ENCODE data around the gene STMND1. TPM values are rescaled to one million over a fixed set of nuclear protein-coding genes. Genes with fewer than 3 reads are reported as not detected.

STMND1 gene
- total and polyA plus RNA-seq, 2 of the 8 experiments (the other 6 are each of a cell fraction or from before 2014, with no cell fraction given) = not detected

- Histone ChIP-seq H3K23me2 (ENCODE audit: low read depth, low read length) (no peaks in the 10 kb centered on the region), H3K79me2 (ENCODE audit: control insufficient read depth in 1 of 2, insufficient read depth in 2 of 2, low read length in 2 of 2) (no peaks in the 10 kb centered on the region), H2AFZ (ENCODE audit: low read length) (no peak overlapping the region), H3K9me3 (ENCODE audit: insufficient read depth in 2 of 2, low read depth in 1 of 2, low read length in 1 of 2) (no peaks in the 10 kb centered on the region), H3K36me3 (ENCODE audit: control insufficient read depth in 2 of 4, insufficient read depth in 4 of 4, low read length in 3 of 4) (no peaks in the 10 kb centered on the region; a peak in 1 of 8 replicates), H2AK5ac (ENCODE audit: low read depth, low read length) (no peak overlapping the region), H2BK15ac (ENCODE audit: low read length) (no peak overlapping the region), H2BK12ac (ENCODE audit: low read depth, low read length) (no peak overlapping the region), H4K5ac (ENCODE audit: insufficient read length, low read depth, low read length) (no peak overlapping the region), H2BK20ac (ENCODE audit: low read length) (no peak overlapping the region), H3K23ac (ENCODE audit: insufficient read length) (no peak overlapping the region), H3K4me1 (replicated peaks in 1 of 4; ENCODE audit: control insufficient read depth in 3 of 4, insufficient read depth in 4 of 4, low read length in 3 of 4) (no peaks in the 10 kb centered on the region), H3K79me1 (ENCODE audit: low read depth, low read length) (no peaks in the 10 kb centered on the region), H3K27ac (ENCODE audit: low read depth, low read length) (no peak overlapping the region), H4K91ac (replicated peaks; ENCODE audit: insufficient read length, low read length) (no peak overlapping the region), H3K9ac (replicated peaks in 1 of 4; ENCODE audit: extremely low read depth in 1 of 4, low read depth in 3 of 4, low read length in 3 of 4) (no peak overlapping the region), H3K14ac (ENCODE audit: insufficient read length) (no peak overlapping the region), H3K27me3 (replicated peaks in 1 of 4; ENCODE audit: control insufficient read depth in 3 of 4, extremely low read depth in 1 of 4, insufficient read depth in 3 of 4, low read length in 3 of 4) (no peaks in the 10 kb centered on the region), H4K20me1 (replicated peaks in 1 of 2; ENCODE audit: control insufficient read depth in 1 of 2, insufficient read depth in 2 of 2, low read length in 2 of 2) (no peaks in the 10 kb centered on the region), H2BK120ac (replicated peaks; ENCODE audit: low read depth, low read length) (no peak overlapping the region), H3K56ac (replicated peaks; ENCODE audit: insufficient read length, low read depth, low read length) (no peak overlapping the region), H3K4me2 (ENCODE audit: insufficient read depth in 1 of 2, low read depth in 2 of 2, low read length in 2 of 2) (no peak overlapping the region), H3K4ac (replicated peaks; ENCODE audit: insufficient read length, low read depth, low read length) (no peak overlapping the region), H2BK5ac (ENCODE audit: low read depth, low read length) (no peak overlapping the region), H3K4me3 (ENCODE audit: extremely low read depth in 1 of 4, insufficient read depth in 2 of 4, low read depth in 3 of 4, low read length in 4 of 4) (no peak overlapping the region), H3K18ac (ENCODE audit: extremely low read depth, low read length) (no peak overlapping the region), H4K8ac (ENCODE audit: extremely low read depth, insufficient read depth, low read length) (no peak overlapping the region)
- CTCF ChIA-PET (ENCODE audit: partially characterized antibody) = interaction anchor here (0.5 to 1.0 kb wide), 2 partner anchors 90 to 1419 kb away, joined by 3 read pairs; no protein-coding TSS in a partner anchor
- POLR2A ChIA-PET (ENCODE audit: partially characterized antibody) = no interaction called here
- 100% methylated on average over 2 of the region's 2 CpGs; no CpG with 5 or more reads in 1 of the 2 experiments for WGBS, 2 experiments (ENCODE audit: extremely low coverage in 1 of 2, insufficient coverage in 1 of 2, insufficient read length in 1 of 2, insufficient replicate concordance in 2 of 2, low coverage in 1 of 2, low lambda C conversion rate in 2 of 2, missing lambda C conversion rate in 1 of 2)
- no peak for FAIRE-seq
- no peak for DNase-seq (ENCODE audit: low read depth in 1 of 2, low spot score in 2 of 2)
- TF ChIP-seq SP1 (IDR thresholded peaks at IDR 0.05; ENCODE audit: low read depth, low read length) (no peak), SIN3A (conservative IDR thresholded peaks at IDR 0.05 in 1 of 2, IDR thresholded peaks at IDR 0.05 in 1 of 2; ENCODE audit: low read depth in 1 of 2, low read length in 2 of 2) (no peak), CEBPB (IDR thresholded peaks at IDR 0.05; ENCODE audit: low read depth, low read length) (no peak), SUZ12 (IDR thresholded peaks at IDR 0.05; ENCODE audit: low read length) (no peak), EGR1 (IDR thresholded peaks at IDR 0.05; ENCODE audit: borderline replicate concordance, low read depth, low read length) (no peak), CHD2 (IDR thresholded peaks at IDR 0.05; ENCODE audit: low read length) (no peak), CTCF (IDR thresholded peaks at IDR 0.05; ENCODE audit: control extremely low read depth in 1 of 3, insufficient read depth in 1 of 3, low read depth in 1 of 3, low read length in 3 of 3) (no peak), GTF2F1 (IDR thresholded peaks at IDR 0.05; ENCODE audit: borderline replicate concordance, low read depth, low read length) (no peak), ASH2L (IDR thresholded peaks at IDR 0.05; ENCODE audit: low read length) (no peak), KDM5A (IDR thresholded peaks at IDR 0.05; ENCODE audit: low read length) (no peak), E2F6 (IDR thresholded peaks at IDR 0.05) (no peak)
Measured at GRCh38 chr6:17054647-17055046, 47.2 kb upstream of the STMND1 start.

Data from H1 (cell line).